PC-3 (cell line): ENCODE measurements around the gene RBBP4. TPM values are rescaled to one million over a fixed set of nuclear protein-coding genes. Genes with fewer than 3 reads are reported as not detected.

Experiments used
- ATAC-seq: fragments of 200-7000 bp; cut with Tn5 transposase; 2 replicates; pipeline ENCODE4 v1.9.1; 2020; ENCODE audit warnings: mild to moderate bottlenecking, moderate library complexity
- BruUV-seq: library from RNA; stranded (reverse); fragments of 400-500 nt; replicated peaks from 2 replicates; lab custom pipeline; 2021; lab: Mats Ljungman, UMichigan
- CTCF ChIA-PET: fragments of 300-600 bp; sonication (Branson Sonifier 250); formaldehyde crosslinking; loops from one replicate; lab custom pipeline; 2022; ENCODE audit warnings: antibody characterized with exemption; lab: Charles Lee
- POLR2A ChIA-PET: fragments of 300-600 bp; sonication (Branson Sonifier 250); formaldehyde crosslinking; loops from one replicate; lab custom pipeline; 2022; ENCODE audit warnings: antibody characterized with exemption; ENCODE audit not compliant: unreplicated experiment; lab: Charles Lee
- DNase-seq: peaks from one replicate; pipeline ENCODE4 v3.0.0-alpha.2; 2015
- H2AFZ ChIP-seq: fragments of 300-600 bp; sonication (generic); 2 replicates; pipeline ENCODE4 v1.6.0; 2016; ENCODE audit warnings: antibody characterized with exemption, low read length
- H3F3A ChIP-seq: fragments of 300-600 bp; sonication (generic); one replicate; pipeline ENCODE4 v1.6.0; 2017; ENCODE audit warnings: antibody characterized with exemption, low read length, control low read depth, mild to moderate bottlenecking; ENCODE audit not compliant: unreplicated experiment
- H3K27ac ChIP-seq: fragments of 300-600 bp; sonication (generic); 2 replicates; pipeline ENCODE4 v1.5.1; 2016; ENCODE audit warnings: mild to moderate bottlenecking, low read length
- H3K27me3 ChIP-seq: fragments of 300-600 bp; sonication (generic); 2 replicates; pipeline ENCODE4 v1.6.1; 2016; ENCODE audit warnings: low read length, mixed read lengths
- H3K36me3 ChIP-seq: fragments of 300-600 bp; sonication (generic); 2 replicates; pipeline ENCODE4 v1.6.1; 2016; ENCODE audit warnings: low read depth, mixed run types, low read length, mixed read lengths
- H3K4me1 ChIP-seq: fragments of 300-600 bp; sonication (generic); 2 replicates; pipeline ENCODE4 v1.5.1; 2016; ENCODE audit warnings: low read length; ENCODE audit not compliant: insufficient read depth
- H3K4me2 ChIP-seq: fragments of 300-600 bp; sonication (generic); 2 replicates; pipeline ENCODE4 v1.6.0; 2016; ENCODE audit warnings: low read length
- H3K4me3 ChIP-seq: fragments of 300-600 bp; sonication (generic); 2 replicates; pipeline ENCODE4 v1.5.1; 2016; ENCODE audit warnings: mild to moderate bottlenecking, low read length, mixed read lengths
- H3K79me2 ChIP-seq: fragments of 300-600 bp; sonication (generic); 2 replicates; pipeline ENCODE4 v1.6.1; 2017; ENCODE audit warnings: low read length, mixed read lengths
- H3K9ac ChIP-seq: fragments of 300-600 bp; sonication (generic); 2 replicates; pipeline ENCODE4 v1.6.0; 2016; ENCODE audit warnings: mild to moderate bottlenecking, low read length
- H3K9me2 ChIP-seq: fragments of 300-600 bp; sonication (generic); replicated peaks from 2 replicates; pipeline ENCODE4 v1.6.1; 2016; ENCODE audit warnings: mixed run types, low read length, mixed read lengths
- H3K9me3 ChIP-seq: fragments of 300-600 bp; sonication (generic); 2 replicates; pipeline ENCODE4 v1.6.1; 2016; ENCODE audit warnings: low read length, mixed read lengths
- H4K20me1 ChIP-seq: fragments of 300-600 bp; sonication (generic); 2 replicates; pipeline ENCODE4 v1.6.1; 2016; ENCODE audit warnings: low read length, mixed read lengths
- EZH2 ChIP-seq: fragments of 300-600 bp; sonication (generic); IDR thresholded peaks from one replicate; pipeline ENCODE4 v1.6.1; 2017; ENCODE audit warnings: antibody characterized with exemption, mild to moderate bottlenecking, low read length; ENCODE audit not compliant: unreplicated experiment
- EZH2phosphoT487 ChIP-seq: fragments of 300-600 bp; sonication (generic); IDR thresholded peaks from 2 replicates; pipeline ENCODE4 v1.6.1; 2018; ENCODE audit warnings: mild to moderate bottlenecking, antibody characterized with exemption, low read length, borderline replicate concordance
- intact Hi-C: fragments of 100-400 bp; cut with micrococcal nuclease; formaldehyde crosslinking; loops from 2 replicates; pipeline ENCODE4 v1.9.0; 2023
- total RNA-seq: library from RNA; depleted of rRNA; stranded (reverse); fragments of >200 nt; gene quantifications from 2 replicates; pipeline ENCODE4 v1.2.3, GENCODE V29; 2014
- TF ChIP-seq, protein P1 (sequence below): fragments of 300-600 bp; sonication (generic); conservative IDR thresholded peaks from 2 replicates; pipeline ENCODE4 v1.5.1; 2017; ENCODE audit warnings: antibody characterized with exemption, low read depth, mild to moderate bottlenecking, low read length

RBBP4 gene
- total RNA-seq, 1 experiment from 2014 or later = 201 TPM

DNA sequence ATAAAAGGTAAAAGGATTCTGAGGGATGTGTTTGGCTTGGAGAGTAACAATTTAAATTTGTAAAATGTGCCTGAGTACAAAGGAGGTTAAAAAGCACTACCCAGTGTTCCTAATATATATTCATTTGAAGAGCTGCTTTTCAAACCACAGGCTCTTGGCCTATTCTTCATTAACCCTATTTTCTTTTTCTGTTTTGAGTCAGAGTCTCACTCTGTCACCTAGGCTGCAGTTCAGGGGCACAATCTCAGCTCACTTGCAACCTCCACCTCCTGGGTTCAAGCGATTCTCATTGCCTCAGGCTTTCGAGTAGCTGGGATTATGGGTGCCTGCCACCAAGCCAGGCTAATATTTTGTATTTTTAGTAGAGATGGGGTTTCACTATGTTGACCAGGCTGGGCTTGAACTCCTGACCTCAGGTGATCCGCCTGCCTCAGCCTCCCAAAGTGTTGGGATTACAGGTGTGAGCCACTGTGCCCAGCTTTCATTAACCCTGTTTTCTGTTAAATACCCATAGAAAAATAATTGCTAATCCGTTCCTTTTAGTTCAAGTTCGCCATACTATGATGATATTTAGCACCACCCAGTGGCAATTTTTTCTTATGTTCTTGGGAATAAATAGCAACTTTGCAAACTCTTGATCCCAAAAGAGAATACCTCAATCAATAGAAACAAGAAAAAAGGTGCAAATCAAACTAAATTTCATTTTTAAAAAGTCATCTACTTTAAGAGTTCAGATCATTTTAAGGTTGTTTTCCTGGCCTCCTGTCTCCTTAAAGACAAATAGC lies 31.1 kb upstream of the RBBP4 start:
- TF ChIP-seq, protein P1, sequence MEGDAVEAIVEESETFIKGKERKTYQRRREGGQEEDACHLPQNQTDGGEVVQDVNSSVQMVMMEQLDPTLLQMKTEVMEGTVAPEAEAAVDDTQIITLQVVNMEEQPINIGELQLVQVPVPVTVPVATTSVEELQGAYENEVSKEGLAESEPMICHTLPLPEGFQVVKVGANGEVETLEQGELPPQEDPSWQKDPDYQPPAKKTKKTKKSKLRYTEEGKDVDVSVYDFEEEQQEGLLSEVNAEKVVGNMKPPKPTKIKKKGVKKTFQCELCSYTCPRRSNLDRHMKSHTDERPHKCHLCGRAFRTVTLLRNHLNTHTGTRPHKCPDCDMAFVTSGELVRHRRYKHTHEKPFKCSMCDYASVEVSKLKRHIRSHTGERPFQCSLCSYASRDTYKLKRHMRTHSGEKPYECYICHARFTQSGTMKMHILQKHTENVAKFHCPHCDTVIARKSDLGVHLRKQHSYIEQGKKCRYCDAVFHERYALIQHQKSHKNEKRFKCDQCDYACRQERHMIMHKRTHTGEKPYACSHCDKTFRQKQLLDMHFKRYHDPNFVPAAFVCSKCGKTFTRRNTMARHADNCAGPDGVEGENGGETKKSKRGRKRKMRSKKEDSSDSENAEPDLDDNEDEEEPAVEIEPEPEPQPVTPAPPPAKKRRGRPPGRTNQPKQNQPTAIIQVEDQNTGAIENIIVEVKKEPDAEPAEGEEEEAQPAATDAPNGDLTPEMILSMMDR = peak; percentile 51; the same call in 1 of the 2 replicates
- TF ChIP-seq EZH2phosphoT487 (no peak), EZH2 (no peak)
- H3K9me2 ChIP-seq = no peaks in the 10 kb centered on the region
- ATAC-seq (no peak), DNase-seq (peak; percentile 37)
- POLR2A ChIA-PET = no interaction called here
- H3K79me2 ChIP-seq = no peaks in the 10 kb centered on the region
- no peak overlapping the region for H3K9ac ChIP-seq
- CTCF ChIA-PET = no interaction called here
- no TSS peak for BruUV-seq
- intact Hi-C loops = loop anchor here (1.0 kb wide), 1 partner anchor 100 kb away; no protein-coding TSS in a partner anchor
- H3K4me2 ChIP-seq = no peak overlapping the region
- no peaks in the 10 kb centered on the region for H3K4me1 ChIP-seq
- H2AFZ ChIP-seq = no peak overlapping the region
- no peaks in the 10 kb centered on the region for H3K27me3 ChIP-seq
- no peaks in the 10 kb centered on the region for H3F3A ChIP-seq
- no peak overlapping the region for H3K4me3 ChIP-seq
- no peaks in the 10 kb centered on the region; the same call in none of the 2 replicates for H3K36me3 ChIP-seq
- H3K9me3 ChIP-seq = no peaks in the 10 kb centered on the region
- no peaks in the 10 kb centered on the region for H4K20me1 ChIP-seq
- H3K27ac ChIP-seq = no peak overlapping the region

DNA sequence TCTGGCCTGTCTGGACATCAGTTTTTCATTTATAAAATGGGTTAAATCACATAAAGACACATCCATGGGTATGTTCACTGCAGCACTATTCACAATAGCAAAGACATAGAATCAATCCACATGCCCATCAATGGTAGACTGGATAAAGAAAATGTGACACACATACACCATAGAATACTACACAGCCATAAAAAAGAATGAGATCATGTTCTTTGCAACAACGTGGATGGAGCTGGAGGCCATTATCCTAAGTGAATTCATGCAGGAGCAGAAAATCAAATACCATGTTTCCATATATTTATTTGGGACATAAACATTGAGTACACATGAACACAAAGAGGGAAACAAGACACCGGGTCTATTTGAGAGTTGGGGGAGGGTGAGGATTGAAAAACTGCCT lies 28.8 kb upstream of the RBBP4 start:
- no peak overlapping the region for H3K9ac ChIP-seq
- H3K36me3 ChIP-seq = peaks cover under 1% of the 10 kb centered on the region
- H3K4me3 ChIP-seq = no peak overlapping the region
- H3K27me3 ChIP-seq = no peaks in the 10 kb centered on the region
- CTCF ChIA-PET = no interaction called here
- DNase-seq = no peak
- no TSS peak for BruUV-seq
- H3K4me1 ChIP-seq = no peaks in the 10 kb centered on the region
- no peak overlapping the region for H3K27ac ChIP-seq
- H4K20me1 ChIP-seq = no peaks in the 10 kb centered on the region
- POLR2A ChIA-PET = no interaction called here
- no peaks in the 10 kb centered on the region for H3F3A ChIP-seq
- no peaks in the 10 kb centered on the region for H3K9me2 ChIP-seq
- H3K9me3 ChIP-seq = no peaks in the 10 kb centered on the region
- no peak for TF ChIP-seq EZH2
- TF ChIP-seq, protein P1 = no peak
- no peak overlapping the region for H3K4me2 ChIP-seq
- no peaks in the 10 kb centered on the region for H3K79me2 ChIP-seq
- H2AFZ ChIP-seq = no peak overlapping the region
- no peak for ATAC-seq
- intact Hi-C loops = no loop called here
